RCC 7860 (cell line): ENCODE data around the gene KIAA1755.

ENCODE experiments used
- DNase-seq: peaks from one replicate; pipeline ENCODE4 v3.0.0-alpha.2; 2015; ENCODE audit warnings: low spot score
- FAIRE-seq: peaks from 2 replicates; lab custom pipeline; 2012; peaks lifted over from hg19 to GRCh38; lab: Jason Lieb, UNC

Gene KIAA1755

GRCh38 chr20:38169636-38170193, 90.8 kb downstream of the KIAA1755 start:
- FAIRE-seq (no peak), DNase-seq (no peak)

GRCh38 chr20:38168791-38169589, 91.5 kb downstream of the KIAA1755 start:
- FAIRE-seq (no peak), DNase-seq (peak; percentile 55)

GRCh38 chr20:38167851-38168760, 92.4 kb downstream of the KIAA1755 start:
- DNase-seq (peak; percentile 98), FAIRE-seq (peak; percentile 96)

GRCh38 chr20:38167328-38167850, 93.1 kb downstream of the KIAA1755 start:
- FAIRE-seq (no peak), DNase-seq (no peak)

- FAIRE-seq, result no peak
These were observed 93.8 kb downstream of the KIAA1755 start for GRCh38 chr20:38166703-38167233.

GRCh38 chr20:38165966-38166702, 94.4 kb downstream of the KIAA1755 start:
- FAIRE-seq (no peak), DNase-seq (no peak)

More at GRCh38 chr20:38166703-38167233, 93.8 kb downstream of the KIAA1755 start:
- DNase-seq, result no peak

GRCh38 chr20:38165089-38165965, 95.2 kb downstream of the KIAA1755 start, which contains the start of gene TGM2:
TSS of gene TGM2 (minus strand) at chr20:38165270. CDS start at chr20:38165198, 72 bp downstream.
- FAIRE-seq, result no peak

GRCh38 chr20:38164624-38165088, 95.9 kb downstream of the KIAA1755 start:
- no peak for DNase-seq
- no peak for FAIRE-seq

More at GRCh38 chr20:38165089-38165965, 95.2 kb downstream of the KIAA1755 start, which contains the start of gene TGM2:
- DNase-seq, result peak; percentile 85

GRCh38 chr20:38164069-38164468, 96.5 kb downstream of the KIAA1755 start:
- DNase-seq, result no peak
- no peak for FAIRE-seq

GRCh38 chr20:38162878-38163875, 97.4 kb downstream of the KIAA1755 start:
- no peak for FAIRE-seq
- DNase-seq, result no peak

GRCh38 chr20:38162149-38162548, 98.4 kb downstream of the KIAA1755 start:
- FAIRE-seq, result no peak
- no peak for DNase-seq

- no peak for FAIRE-seq
- DNase-seq, result no peak
These were observed 99.1 kb downstream of the KIAA1755 start for GRCh38 chr20:38161412-38161774.
